Activated T-helper 1 cell treated with anti-CD3 and anti-CD28 coated beads, Interleukin-2, amount 50 U/mL, for 16 hours (primary cell): ENCODE results near the gene FBXO47.
"Not testable (repeated sequence)": the region's sequence is repeated elsewhere in the genome, so short reads cannot be mapped to it uniquely, and the experiment has no call there.

Experiments
- DNase-seq, 2 donors: peaks; one replicate each; pipeline ENCODE4 v3.0.0-alpha.2; 2020; ENCODE audit warnings: low read depth in 1 of 2, low spot score in 1 of 2

FBXO47 gene

GRCh38 chr17:38922538-38923297 lies 44.5 kb downstream of the FBXO47 start:
- no peak for DNase-seq

- no peak for DNase-seq
Observed at GRCh38 chr17:38921756-38922411, 45.3 kb downstream of the FBXO47 start.

- no peak for DNase-seq
Observed at GRCh38 chr17:38920374-38921291, 46.6 kb downstream of the FBXO47 start.

GRCh38 chr17:38919316-38920078 lies 47.7 kb downstream of the FBXO47 start:
- DNase-seq: no peak

- no peak for DNase-seq
Observed at GRCh38 chr17:38918916-38919315, 48.3 kb downstream of the FBXO47 start.

- DNase-seq: no peak
Observed at GRCh38 chr17:38918129-38918913, 48.9 kb downstream of the FBXO47 start.

GRCh38 chr17:38917259-38917658 lies 49.9 kb downstream of the FBXO47 start:
- DNase-seq: no peak

- no peak for DNase-seq
Observed at GRCh38 chr17:38916771-38917170, 50.4 kb downstream of the FBXO47 start.

GRCh38 chr17:38915639-38915995 lies 51.6 kb downstream of the FBXO47 start:
- no peak for DNase-seq

GRCh38 chr17:38914741-38915638 lies 52.2 kb downstream of the FBXO47 start:
- DNase-seq: no peak

GRCh38 chr17:38912221-38912813 lies 54.9 kb downstream of the FBXO47 start:
- DNase-seq: no peak

- not testable (repeated sequence) for DNase-seq
Observed at GRCh38 chr17:38911731-38912081, 55.5 kb downstream of the FBXO47 start.

- DNase-seq: no peak
Observed at GRCh38 chr17:38911081-38911730, 56.0 kb downstream of the FBXO47 start.

GRCh38 chr17:38910325-38910724 lies 56.9 kb downstream of the FBXO47 start:
- DNase-seq: no peak

- DNase-seq: no peak
Observed at GRCh38 chr17:38908676-38909181, 58.5 kb downstream of the FBXO47 start.

GRCh38 chr17:38907930-38908675 lies 59.1 kb downstream of the FBXO47 start:
- DNase-seq: no peak

GRCh38 chr17:38906460-38907228 lies 60.6 kb downstream of the FBXO47 start:
- no peak for DNase-seq
